HUES48 (cell line): ENCODE results near the gene POM121.
"Not testable (repeated sequence)": the region's sequence is repeated elsewhere in the genome, so short reads cannot be mapped to it uniquely, and the experiment has no call there.

Source experiments
- H3K27ac ChIP-seq: one replicate; pipeline ENCODE4 v1.7.0; 2013; ENCODE audit warnings: low read depth, low read length, inconsistent platforms
- H3K27me3 ChIP-seq: 2 replicates; pipeline ENCODE4 v1.6.1; 2013; ENCODE audit warnings: mild to moderate bottlenecking, low read length; ENCODE audit not compliant: control insufficient read depth, insufficient read depth
- H3K36me3 ChIP-seq: 2 replicates; pipeline ENCODE4 v1.6.1; 2013; ENCODE audit warnings: low read length; ENCODE audit not compliant: control insufficient read depth, insufficient read depth
- H3K4me1 ChIP-seq: 2 replicates; pipeline ENCODE4 v1.6.1; 2013; ENCODE audit warnings: mild to moderate bottlenecking, low read length; ENCODE audit not compliant: control insufficient read depth, insufficient read depth
- H3K4me3 ChIP-seq: 2 replicates; pipeline ENCODE4 v1.5.1; 2013; ENCODE audit warnings: mild to moderate bottlenecking, low read depth, low read length
- H3K9ac ChIP-seq: 2 replicates; pipeline ENCODE4 v1.6.1; 2013; ENCODE audit warnings: mild to moderate bottlenecking, low read depth, low read length, moderate library complexity
- H3K9me3 ChIP-seq: 2 replicates; pipeline ENCODE4 v1.6.1; 2013; ENCODE audit warnings: low read length; ENCODE audit not compliant: control insufficient read depth, insufficient read depth

POM121 gene

GRCh38 chr7:72949686-72950085, 24.8 kb downstream of the POM121 start:
- not testable (repeated sequence) for H3K27ac ChIP-seq, H3K9me3 ChIP-seq, H3K27me3 ChIP-seq, H3K9ac ChIP-seq, H3K4me3 ChIP-seq, H3K4me1 ChIP-seq
- peaks cover 19% of the 10 kb centered on the region for H3K36me3 ChIP-seq

- H3K9ac ChIP-seq, H3K9me3 ChIP-seq, H3K27ac ChIP-seq, H3K27me3 ChIP-seq, H3K4me3 ChIP-seq, H3K4me1 ChIP-seq: not testable (repeated sequence)
- H3K36me3 ChIP-seq = peaks cover 18% of the 10 kb centered on the region
Measured at GRCh38 chr7:72950432-72950831, 25.5 kb downstream of the POM121 start.

GRCh38 chr7:72953901-72954562, 29.1 kb downstream of the POM121 start:
- not testable (repeated sequence) for H3K9me3 ChIP-seq, H3K9ac ChIP-seq, H3K27me3 ChIP-seq, H3K36me3 ChIP-seq, H3K27ac ChIP-seq, H3K4me1 ChIP-seq
- H3K4me3 ChIP-seq = peak overlapping the region; percentile 52; the same call in 1 of the 2 replicates

DNA sequence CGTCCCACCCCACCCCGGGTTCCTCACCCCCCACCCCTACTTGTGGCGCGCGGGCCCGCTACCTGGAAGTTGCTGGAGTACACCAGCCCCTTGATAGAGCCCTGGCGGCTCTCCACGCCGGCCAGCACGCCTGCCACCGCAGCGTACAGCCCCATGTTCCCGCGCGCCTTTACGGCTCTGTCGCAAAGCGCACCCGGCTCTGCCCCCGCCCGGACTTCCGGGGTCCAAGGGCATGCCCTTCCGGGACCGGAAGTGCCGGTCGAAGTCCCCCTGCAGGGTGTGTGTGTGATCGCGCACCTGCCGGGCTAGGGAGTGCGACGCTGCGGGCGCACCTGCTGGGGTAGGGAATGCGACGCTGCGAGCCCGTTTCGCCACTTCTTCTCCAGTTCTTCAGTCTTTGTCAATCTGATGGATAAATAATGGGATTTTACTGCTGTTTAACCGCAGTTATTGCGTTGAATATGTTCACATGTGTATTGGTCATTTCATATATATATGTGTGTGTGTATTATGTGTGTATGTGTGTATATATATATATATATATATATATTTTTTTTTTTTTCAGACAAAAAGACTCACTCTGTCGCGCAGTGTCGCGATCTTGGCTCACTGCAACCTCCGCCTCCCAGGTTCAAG, 29.8 kb downstream of the POM121 start:
- H3K27ac ChIP-seq, H3K9ac ChIP-seq, H3K27me3 ChIP-seq, H3K36me3 ChIP-seq, H3K4me1 ChIP-seq, H3K9me3 ChIP-seq, H3K4me3 ChIP-seq: not testable (repeated sequence)

DNA sequence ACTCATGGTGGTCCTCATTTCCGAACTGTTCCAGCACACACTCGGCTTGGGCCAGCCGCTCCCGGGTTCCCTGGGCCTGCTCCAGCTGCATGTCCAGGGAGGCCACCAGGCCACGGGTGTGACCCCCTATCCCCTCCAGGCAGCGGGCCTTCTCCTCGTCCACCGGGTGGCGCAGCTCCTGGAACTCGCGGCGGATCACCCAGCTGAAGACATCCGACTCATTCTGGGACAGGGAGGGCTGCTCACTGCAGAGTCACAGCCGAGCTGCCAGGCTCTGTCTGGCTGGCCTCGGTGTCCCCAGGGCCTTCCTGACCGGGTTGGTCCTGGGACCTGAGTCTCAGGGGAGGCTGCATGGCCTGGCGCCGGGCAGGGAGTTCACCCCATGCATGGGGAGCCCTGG, 35.1 kb downstream of the POM121 start:
- H3K4me3 ChIP-seq, H3K9ac ChIP-seq, H3K27me3 ChIP-seq, H3K36me3 ChIP-seq, H3K27ac ChIP-seq, H3K9me3 ChIP-seq, H3K4me1 ChIP-seq: not testable (repeated sequence)

DNA sequence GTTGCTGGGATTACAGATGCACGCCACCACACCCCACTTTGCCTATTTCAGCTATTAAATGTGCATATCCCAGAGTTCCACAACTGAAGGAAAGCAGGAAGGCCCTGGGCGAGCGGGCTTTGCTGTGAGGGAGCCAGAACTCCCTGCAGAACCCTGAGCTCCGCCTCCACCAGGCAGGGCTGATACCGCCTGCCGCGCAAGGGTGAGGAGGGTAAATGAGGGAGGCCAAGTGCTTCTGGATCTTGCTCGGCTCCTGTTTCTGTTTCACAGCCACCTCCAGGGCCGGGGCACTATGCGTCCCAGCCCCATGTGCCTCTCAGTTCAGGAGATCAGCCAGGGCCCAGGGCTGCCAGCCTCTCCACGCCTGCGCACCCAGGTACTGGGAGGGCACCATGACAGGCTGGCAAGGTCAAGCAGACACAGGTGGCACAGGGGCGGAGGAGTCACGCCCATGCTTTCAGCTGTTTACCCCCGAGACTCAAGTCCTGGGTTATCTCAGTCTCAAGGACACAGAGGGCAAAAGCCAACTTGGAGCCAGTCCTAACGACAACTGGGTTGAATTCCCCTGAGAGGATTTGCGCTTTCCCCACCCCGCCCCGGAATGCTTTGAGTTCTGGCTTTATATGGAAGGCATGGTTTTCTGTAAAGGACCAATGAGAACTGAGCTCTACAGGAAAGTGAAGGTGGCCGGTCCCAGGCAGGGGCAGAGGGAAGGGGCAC, 35.9 kb downstream of the POM121 start:
- H3K4me3 ChIP-seq, H3K9ac ChIP-seq, H3K4me1 ChIP-seq, H3K27ac ChIP-seq, H3K27me3 ChIP-seq, H3K36me3 ChIP-seq, H3K9me3 ChIP-seq: not testable (repeated sequence)

DNA sequence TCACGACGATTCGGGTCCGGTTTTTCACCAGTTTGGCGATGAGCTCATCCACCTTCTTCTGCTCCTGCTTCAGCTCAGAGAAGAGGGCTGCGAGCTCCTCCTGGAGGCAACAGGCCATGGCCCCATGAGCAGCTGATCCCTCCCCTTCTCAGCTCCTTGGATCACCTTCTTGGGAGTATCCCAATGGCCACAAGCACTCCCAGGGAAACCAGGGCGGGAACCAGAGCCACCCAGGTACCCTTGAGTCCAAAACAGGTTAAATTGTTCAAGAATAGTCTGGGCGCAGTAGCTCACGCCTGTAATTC, 36.4 kb downstream of the POM121 start:
- not testable (repeated sequence) for H3K4me3 ChIP-seq, H3K27ac ChIP-seq, H3K27me3 ChIP-seq, H3K36me3 ChIP-seq, H3K9ac ChIP-seq, H3K9me3 ChIP-seq, H3K4me1 ChIP-seq

- not testable (repeated sequence) for H3K36me3 ChIP-seq, H3K4me3 ChIP-seq, H3K9me3 ChIP-seq, H3K9ac ChIP-seq, H3K4me1 ChIP-seq, H3K27ac ChIP-seq, H3K27me3 ChIP-seq
Measured at GRCh38 chr7:72963056-72963455, 38.2 kb downstream of the POM121 start.

DNA sequence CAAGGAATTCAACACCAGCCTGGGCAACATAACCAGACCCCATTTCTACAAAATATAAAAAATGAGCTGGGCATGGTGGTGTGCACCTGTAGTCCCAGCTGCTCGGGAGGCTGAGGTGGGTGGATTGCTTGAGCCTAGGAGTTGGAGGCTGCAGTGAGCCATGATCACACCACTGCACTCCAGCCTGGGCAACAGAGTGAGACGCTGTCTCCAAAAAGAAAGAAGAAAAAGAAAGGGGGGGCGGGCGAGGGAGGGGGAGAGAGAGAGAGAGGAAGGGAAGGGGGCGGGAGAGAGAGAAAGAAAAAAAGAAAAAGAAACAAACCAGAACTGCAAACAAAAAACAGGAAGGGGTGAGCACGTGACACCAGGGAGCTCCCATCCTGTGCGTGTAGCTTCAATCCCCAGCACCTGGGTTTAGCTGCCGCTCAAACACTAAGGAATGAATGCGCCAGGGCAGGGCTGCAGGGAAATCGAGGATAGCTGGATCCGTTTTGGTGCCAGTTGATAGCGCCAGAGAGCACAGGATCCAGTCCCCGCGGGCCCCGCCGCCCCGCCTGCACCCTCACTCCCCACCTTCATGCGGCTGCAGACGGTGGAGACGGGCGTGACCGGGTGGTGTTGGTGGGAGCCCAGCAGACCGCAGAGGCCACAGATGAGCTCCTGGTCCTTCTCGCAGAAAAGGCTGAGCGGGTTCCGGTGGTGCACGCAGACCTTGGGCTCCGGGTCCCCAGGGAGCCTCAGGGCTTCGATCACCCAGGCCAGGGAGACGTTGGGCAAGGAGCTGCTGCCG, 40.5 kb downstream of the POM121 start:
- not testable (repeated sequence) for H3K36me3 ChIP-seq, H3K9ac ChIP-seq, H3K4me1 ChIP-seq

DNA sequence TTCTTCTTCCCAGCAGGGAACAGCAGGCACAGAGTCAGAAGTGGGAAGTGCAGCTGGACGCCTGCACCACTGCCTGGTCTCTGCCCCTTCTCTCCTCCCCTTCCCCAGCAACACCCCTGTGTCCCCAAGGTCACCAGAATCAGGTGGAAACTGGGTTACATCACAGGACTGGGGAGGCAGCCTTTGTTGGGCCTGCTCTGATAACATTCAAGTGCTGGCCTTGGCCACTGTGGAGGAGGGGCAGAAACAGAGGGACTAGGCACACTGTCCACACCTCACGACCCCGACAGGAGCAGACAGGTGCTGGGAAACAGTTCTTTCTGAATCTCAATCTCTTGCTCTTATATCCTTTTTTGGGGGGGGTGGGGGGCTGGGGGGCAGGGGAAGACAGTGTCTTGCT, 42.0 kb downstream of the POM121 start:
- not testable (repeated sequence) for H3K27me3 ChIP-seq

More for the DNA sequence above, 40.5 kb downstream of the POM121 start:
- H3K27me3 ChIP-seq, H3K27ac ChIP-seq, H3K4me3 ChIP-seq, H3K9me3 ChIP-seq: not testable (repeated sequence)

DNA sequence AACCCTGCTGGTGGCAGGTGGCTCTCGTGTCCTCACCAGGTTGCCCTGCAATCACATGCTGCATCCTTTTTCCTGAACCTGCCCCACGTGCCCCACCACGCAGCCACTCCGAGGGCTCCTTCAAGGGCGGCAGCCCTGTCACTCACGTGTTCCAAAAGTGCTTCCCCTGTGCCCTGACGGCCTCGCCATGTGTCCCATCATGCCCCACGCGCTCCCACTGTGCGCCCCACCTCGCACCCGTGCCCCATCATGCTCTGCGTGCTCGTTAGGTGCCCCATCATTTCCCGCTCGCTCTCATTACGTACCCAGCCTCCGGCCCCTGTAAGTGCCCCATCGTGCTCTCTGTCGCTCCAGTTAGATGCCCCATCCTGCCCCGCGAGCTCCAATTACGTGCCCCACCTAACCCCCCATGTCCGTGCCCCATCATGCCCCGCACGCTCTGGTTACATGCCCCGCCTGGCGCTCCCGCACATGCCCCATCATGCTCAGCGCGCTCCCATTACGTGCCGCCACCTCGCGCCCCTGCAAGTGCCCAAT, 44.2 kb downstream of the POM121 start, which contains the start of gene TRIM74:
Gene TRIM74, minus strand, starts transcription at position 487 of the 537 bp plus-strand sequence. CDS start 3,309 bp downstream, outside the sequence.
- not testable (repeated sequence) for H3K9ac ChIP-seq, H3K4me1 ChIP-seq

More for the DNA sequence above, 42.0 kb downstream of the POM121 start:
- not testable (repeated sequence) for H3K36me3 ChIP-seq, H3K9ac ChIP-seq, H3K4me1 ChIP-seq, H3K27ac ChIP-seq, H3K9me3 ChIP-seq, H3K4me3 ChIP-seq

More for the DNA sequence above, 44.2 kb downstream of the POM121 start, which contains the start of gene TRIM74:
- H3K27ac ChIP-seq, H3K27me3 ChIP-seq, H3K9me3 ChIP-seq, H3K36me3 ChIP-seq, H3K4me3 ChIP-seq: not testable (repeated sequence)
